22Rv1 (cell line): ENCODE data around the gene PLA2G6.

Experiments
- ZFX ChIP-seq: fragments of 450-650 bp; IDR thresholded peaks from 2 replicates; pipeline ENCODE4 v1.6.1; 2017; ENCODE audit warnings: antibody characterized with exemption, borderline replicate concordance
- TF ChIP-seq, protein P1 (sequence below): fragments of 450-650 bp; IDR thresholded peaks from 2 replicates; pipeline ENCODE4 v1.5.1; 2017; ENCODE audit warnings: mild to moderate bottlenecking

DNA sequence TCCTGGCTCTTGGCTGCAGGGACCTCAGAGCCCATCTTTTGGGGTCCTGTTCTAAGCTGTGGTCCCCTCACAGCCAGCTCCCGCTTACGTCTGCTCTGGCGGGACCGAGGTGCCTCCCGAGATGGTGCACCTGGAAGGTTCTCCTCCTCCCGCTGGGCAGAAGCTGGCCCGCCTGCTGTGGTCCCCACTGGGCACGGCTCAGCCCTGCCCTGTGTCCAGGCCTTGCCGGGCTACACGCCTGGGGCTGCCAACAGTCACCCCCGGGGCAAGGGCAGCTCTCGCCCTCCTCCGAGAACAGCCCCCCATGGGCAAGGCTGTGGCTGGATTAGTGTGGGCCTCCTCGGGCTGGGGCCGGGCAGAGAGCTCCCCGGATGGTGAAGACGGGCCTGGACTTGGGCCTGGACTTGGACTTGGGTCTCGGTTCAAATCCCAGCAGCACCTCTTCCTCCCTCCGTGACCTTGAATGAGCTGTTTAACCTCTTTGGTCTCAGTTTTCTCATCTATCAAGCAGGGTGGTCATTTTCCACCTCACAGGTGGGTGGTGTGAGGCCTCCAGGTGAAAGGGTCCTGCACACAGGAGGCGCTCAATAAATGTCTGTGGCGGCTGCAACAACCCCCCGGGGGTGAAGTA is 72.1 kb downstream of the PLA2G6 start:
- TF ChIP-seq, protein P1, sequence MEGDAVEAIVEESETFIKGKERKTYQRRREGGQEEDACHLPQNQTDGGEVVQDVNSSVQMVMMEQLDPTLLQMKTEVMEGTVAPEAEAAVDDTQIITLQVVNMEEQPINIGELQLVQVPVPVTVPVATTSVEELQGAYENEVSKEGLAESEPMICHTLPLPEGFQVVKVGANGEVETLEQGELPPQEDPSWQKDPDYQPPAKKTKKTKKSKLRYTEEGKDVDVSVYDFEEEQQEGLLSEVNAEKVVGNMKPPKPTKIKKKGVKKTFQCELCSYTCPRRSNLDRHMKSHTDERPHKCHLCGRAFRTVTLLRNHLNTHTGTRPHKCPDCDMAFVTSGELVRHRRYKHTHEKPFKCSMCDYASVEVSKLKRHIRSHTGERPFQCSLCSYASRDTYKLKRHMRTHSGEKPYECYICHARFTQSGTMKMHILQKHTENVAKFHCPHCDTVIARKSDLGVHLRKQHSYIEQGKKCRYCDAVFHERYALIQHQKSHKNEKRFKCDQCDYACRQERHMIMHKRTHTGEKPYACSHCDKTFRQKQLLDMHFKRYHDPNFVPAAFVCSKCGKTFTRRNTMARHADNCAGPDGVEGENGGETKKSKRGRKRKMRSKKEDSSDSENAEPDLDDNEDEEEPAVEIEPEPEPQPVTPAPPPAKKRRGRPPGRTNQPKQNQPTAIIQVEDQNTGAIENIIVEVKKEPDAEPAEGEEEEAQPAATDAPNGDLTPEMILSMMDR: no peak
- TF ChIP-seq ZFX: no peak
